B cell (primary cell): Measurements from ENCODE around the gene PIGZ. TPM values are rescaled to one million over a fixed set of nuclear protein-coding genes. Genes with fewer than 3 reads are reported as not detected.

Experiments used
- ATAC-seq: fragments of 200-7000 bp; cut with Tn5 transposase; one replicate; pipeline ENCODE4 v1.10.0; 2021; ENCODE audit warnings: low read depth, mild to moderate bottlenecking, moderate number of reproducible peaks, moderate library complexity
- CTCF ChIA-PET: fragments of 350-600 bp; sonication (Branson Sonifier 250); formaldehyde crosslinking; loops from one replicate; lab custom pipeline; 2021; ENCODE audit warnings: antibody characterized with exemption, inconsistent platforms; lab: Charles Lee
- POLR2A ChIA-PET: fragments of 350-600 bp; sonication (Branson Sonifier 250); formaldehyde crosslinking; loops from one replicate; lab custom pipeline; 2021; ENCODE audit warnings: antibody characterized with exemption; lab: Charles Lee
- DNase-seq: peaks from one replicate; pipeline ENCODE4 v3.0.0; 2013
- H2AFZ ChIP-seq: 2 replicates; pipeline ENCODE4 v1.6.1; 2012; ENCODE audit warnings: mild to moderate bottlenecking, low read depth, low read length; ENCODE audit not compliant: insufficient read depth, poor library complexity, severe bottlenecking
- H3K27ac ChIP-seq, 2 donors: 1 replicate in 1 of 2; 2 replicates in 1 of 2; pipeline ENCODE4 v1.5.1; 2012 to 2013; ENCODE audit warnings: low read length in 2 of 2, mild to moderate bottlenecking in 2 of 2, moderate library complexity in 1 of 2
- H3K27me3 ChIP-seq, 4 experiments: fragments of 200-600 bp in 1 of 4; sonication (generic) in 1 of 4; replicated peaks in 1 of 4; 1 replicate in 2 of 4; 2 replicates in 2 of 4; pipeline versions ENCODE4 v1.6.1 to v1.7.0; 2013 to 2016; ENCODE audit warnings: low read length in 3 of 4, mild to moderate bottlenecking in 2 of 4, mixed read lengths in 1 of 4, moderate library complexity in 1 of 4; ENCODE audit not compliant: insufficient read depth in 4 of 4, control insufficient read depth in 3 of 4; ENCODE audit errors: control extremely low read depth in 1 of 4
- H3K36me3 ChIP-seq, 2 experiments: replicated peaks in 1 of 2; 1 replicate in 1 of 2; 2 replicates in 1 of 2; pipeline versions ENCODE4 v1.6.1 to v1.7.1; 2013; ENCODE audit warnings: low read length in 1 of 2; ENCODE audit not compliant: insufficient read depth in 2 of 2, control insufficient read depth in 1 of 2; ENCODE audit errors: control extremely low read depth in 1 of 2, extremely low read depth in 1 of 2
- H3K4me1 ChIP-seq, 2 donors: fragments of 200-600 bp in 1 of 2; sonication (generic) in 1 of 2; 1 replicate in 1 of 2; 2 replicates in 1 of 2; pipeline versions ENCODE4 v1.5.1 to v1.6.1; 2013 to 2017; ENCODE audit warnings: low read length in 2 of 2; ENCODE audit not compliant: control insufficient read depth in 2 of 2, insufficient read depth in 2 of 2
- H3K4me2 ChIP-seq: replicated peaks from 2 replicates; pipeline ENCODE3; 2012; ENCODE audit warnings: mild to moderate bottlenecking, low read depth, low read length; ENCODE audit not compliant: poor library complexity, severe bottlenecking
- H3K4me3 ChIP-seq, 5 experiments: fragments of 200-600 bp in 1 of 5; sonication (generic) in 1 of 5; 1 replicate in 3 of 5; 2 replicates in 2 of 5; pipeline versions ENCODE4 v1.5.1 to v1.7.0; 2011 to 2016; ENCODE audit warnings: low read length in 4 of 5, mild to moderate bottlenecking in 4 of 5, low read depth in 2 of 5, control low read depth in 1 of 5, moderate library complexity in 1 of 5; ENCODE audit not compliant: insufficient read depth in 1 of 5; ENCODE audit errors: control extremely low read depth in 1 of 5, extremely low read depth in 1 of 5
- H3K79me2 ChIP-seq: fragments of 200-600 bp; sonication (generic); one replicate; pipeline ENCODE4 v1.6.0; 2016; ENCODE audit warnings: low read length; ENCODE audit not compliant: control insufficient read depth, insufficient read depth
- H3K9ac ChIP-seq: fragments of 200-600 bp; sonication (generic); 2 replicates; pipeline ENCODE4 v1.6.1; 2017; ENCODE audit warnings: mild to moderate bottlenecking, low read length, moderate library complexity
- H3K9me3 ChIP-seq, 3 donors: one replicate each; pipeline versions ENCODE4 v1.6.1 to v1.7.1; 2013; ENCODE audit warnings: low read length in 2 of 3; ENCODE audit not compliant: control insufficient read depth in 2 of 3, insufficient read depth in 1 of 3; ENCODE audit errors: control extremely low read depth in 1 of 3
- H4K20me1 ChIP-seq: 2 replicates; pipeline ENCODE4 v1.6.0; 2012; ENCODE audit warnings: mild to moderate bottlenecking, low read length; ENCODE audit not compliant: insufficient read depth, control insufficient read depth, poor library complexity, severe bottlenecking
- H3K27ac Mint-ChIP-seq: one replicate; pipeline ENCODE4 v1.8.0; 2021; ENCODE audit warnings: mixed read lengths
- H3K27me3 Mint-ChIP-seq: one replicate; pipeline ENCODE4 v1.8.0; 2021; ENCODE audit warnings: mixed read lengths
- H3K4me1 Mint-ChIP-seq: one replicate; pipeline ENCODE4 v1.8.0; 2021; ENCODE audit warnings: mixed read lengths
- H3K4me3 Mint-ChIP-seq: one replicate; pipeline ENCODE4 v1.8.0; 2021; ENCODE audit warnings: mixed read lengths
- H3K9me3 Mint-ChIP-seq: one replicate; pipeline ENCODE4 v1.8.0; 2022; ENCODE audit warnings: mixed read lengths; ENCODE audit not compliant: insufficient read depth
- EZH2 ChIP-seq: IDR thresholded peaks from 2 replicates; pipeline ENCODE4 v1.6.1; 2012; ENCODE audit warnings: borderline replicate concordance, low read depth, mild to moderate bottlenecking, moderate library complexity, low read length; ENCODE audit not compliant: insufficient read depth, poor library complexity, severe bottlenecking
- WGBS: methylation state at CpG from one replicate; pipeline ENCODE4 v1.1.5; 2013; ENCODE audit warnings: missing lambda C conversion rate; ENCODE audit not compliant: insufficient coverage; 5-methylcytosine and 5-hydroxymethylcytosine counted together
- intact Hi-C: fragments of 100-400 bp; cut with micrococcal nuclease; formaldehyde crosslinking; loops from one replicate; pipeline ENCODE4 v1.10.0; 2022
- polyA plus RNA-seq: library from polyadenylated mRNA; depleted of rRNA; stranded (reverse); fragments of >200 nt; gene quantifications from 2 replicates; pipeline ENCODE4 v1.2.3, GENCODE V29; 2012
- total RNA-seq, 2 donors: library from RNA; stranded (reverse); fragments of 120-200 nt in 1 of 2; gene quantifications; 1 replicate in 1 of 2; 2 replicates in 1 of 2; pipeline versions ENCODE4 v1.2.3 to v1.2.4, GENCODE V29; 2013 to 2022
- TF ChIP-seq, protein P1 (sequence below): fragments of 200-600 bp; IDR thresholded peaks from one replicate; pipeline ENCODE4 v1.8.0; 2022; ENCODE audit warnings: antibody characterized with exemption, mild to moderate bottlenecking

Gene PIGZ
- total and polyA plus RNA-seq, 2 donors (not counting 1 experiment from before 2014, with no cell fraction given), result 2.2 to 3.9 TPM

DNA sequence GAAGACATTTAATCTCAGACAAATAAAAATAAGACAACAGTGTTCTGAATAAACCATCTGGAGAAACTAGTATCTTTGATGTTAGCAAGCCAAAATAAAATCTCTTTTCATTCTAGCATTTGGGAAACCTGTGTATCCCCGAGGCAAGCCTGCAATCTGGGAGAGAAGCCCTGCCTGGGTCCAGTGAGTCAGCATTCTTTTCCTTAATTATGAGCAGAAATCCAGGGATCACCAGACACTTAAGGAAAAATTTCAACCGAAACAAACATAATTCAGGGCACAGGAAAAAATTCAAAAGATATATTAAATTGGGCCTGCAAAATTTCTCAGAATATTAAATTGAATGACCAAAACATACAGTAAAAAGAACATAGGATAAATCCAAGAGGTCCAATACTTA is 30.5 kb downstream of the PIGZ start:
- no peak for ATAC-seq
- Mint-ChIP-seq H3K9me3 (no peaks in the 10 kb centered on the region), H3K4me3 (no peak overlapping the region), H3K27me3 (no peaks in the 10 kb centered on the region), H3K27ac (no peak overlapping the region), H3K4me1 (peaks cover 37% of the 10 kb centered on the region)
- Histone ChIP-seq H3K27ac (no peak overlapping the region), H3K9ac (no peak overlapping the region), H3K27me3 (no peaks in the 10 kb centered on the region), H3K36me3 (peaks cover 0 to 58% of the 10 kb centered on the region in 2 experiments), H3K9me3 (no peaks in the 10 kb centered on the region), H4K20me1 (peaks cover 10% of the 10 kb centered on the region), H3K4me1 (peaks cover 21 to 28% of the 10 kb centered on the region in 2 donors), H3K4me3 (no peak overlapping the region), H3K79me2 (peaks cover 38% of the 10 kb centered on the region), H2AFZ (no peak overlapping the region), H3K4me2 (no peak overlapping the region)
- no peak for DNase-seq
- 100% methylated on average over 1 of the region's 2 CpGs for WGBS
- intact Hi-C loops, result no loop called here
- ChIA-PET POLR2A (no interaction called here), CTCF (interaction anchor here (2.2 kb wide), 1 partner anchor 100 kb away, joined by 9 read pairs; no protein-coding TSS in a partner anchor)
- no peak for TF ChIP-seq EZH2
- TF ChIP-seq, protein P1, sequence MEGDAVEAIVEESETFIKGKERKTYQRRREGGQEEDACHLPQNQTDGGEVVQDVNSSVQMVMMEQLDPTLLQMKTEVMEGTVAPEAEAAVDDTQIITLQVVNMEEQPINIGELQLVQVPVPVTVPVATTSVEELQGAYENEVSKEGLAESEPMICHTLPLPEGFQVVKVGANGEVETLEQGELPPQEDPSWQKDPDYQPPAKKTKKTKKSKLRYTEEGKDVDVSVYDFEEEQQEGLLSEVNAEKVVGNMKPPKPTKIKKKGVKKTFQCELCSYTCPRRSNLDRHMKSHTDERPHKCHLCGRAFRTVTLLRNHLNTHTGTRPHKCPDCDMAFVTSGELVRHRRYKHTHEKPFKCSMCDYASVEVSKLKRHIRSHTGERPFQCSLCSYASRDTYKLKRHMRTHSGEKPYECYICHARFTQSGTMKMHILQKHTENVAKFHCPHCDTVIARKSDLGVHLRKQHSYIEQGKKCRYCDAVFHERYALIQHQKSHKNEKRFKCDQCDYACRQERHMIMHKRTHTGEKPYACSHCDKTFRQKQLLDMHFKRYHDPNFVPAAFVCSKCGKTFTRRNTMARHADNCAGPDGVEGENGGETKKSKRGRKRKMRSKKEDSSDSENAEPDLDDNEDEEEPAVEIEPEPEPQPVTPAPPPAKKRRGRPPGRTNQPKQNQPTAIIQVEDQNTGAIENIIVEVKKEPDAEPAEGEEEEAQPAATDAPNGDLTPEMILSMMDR, result no peak

DNA sequence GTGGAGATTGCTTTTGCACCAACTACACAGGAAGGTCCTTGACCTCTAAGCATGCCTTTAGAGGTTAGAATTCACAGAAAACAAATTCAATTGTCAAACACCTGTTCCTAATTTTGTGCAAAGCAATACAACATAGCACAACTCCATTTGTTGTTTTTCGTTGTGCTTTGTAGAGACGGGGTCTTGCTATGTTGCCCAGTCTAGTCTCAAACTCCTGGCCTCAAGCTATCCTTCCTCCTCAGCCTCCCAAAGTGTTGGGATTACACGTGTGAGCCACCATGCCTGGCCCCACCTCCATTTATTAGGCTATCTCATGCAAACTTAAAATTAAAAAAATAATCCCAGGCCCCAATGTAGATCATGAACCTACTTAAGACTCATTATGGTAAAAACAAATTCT is 32.3 kb downstream of the PIGZ start:
- Histone ChIP-seq H3K27ac (no peak overlapping the region), H3K79me2 (peaks cover 22% of the 10 kb centered on the region), H3K9me3 (no peaks in the 10 kb centered on the region), H3K4me3 (no peak overlapping the region), H3K4me1 (peaks cover 28 to 34% of the 10 kb centered on the region in 2 donors), H4K20me1 (peaks cover 5% of the 10 kb centered on the region), H3K27me3 (no peaks in the 10 kb centered on the region), H3K9ac (no peak overlapping the region), H2AFZ (no peak overlapping the region), H3K4me2 (no peak overlapping the region), H3K36me3 (peaks cover 0 to 58% of the 10 kb centered on the region in 2 experiments)
- POLR2A ChIA-PET, result no interaction called here
- DNase-seq (no peak), ATAC-seq (no peak)
- H3K27ac Mint-ChIP-seq, result no peak overlapping the region
- CTCF ChIA-PET, result no interaction called here
- TF ChIP-seq, protein P1, result no peak
- no peak for TF ChIP-seq EZH2
- 100% methylated on average over 3 of the region's 3 CpGs for WGBS
- intact Hi-C loops, result no loop called here
- H3K27me3 Mint-ChIP-seq, result no peaks in the 10 kb centered on the region
- H3K4me1 Mint-ChIP-seq, result peaks cover 38% of the 10 kb centered on the region
- H3K4me3 Mint-ChIP-seq, result no peak overlapping the region
- no peaks in the 10 kb centered on the region for H3K9me3 Mint-ChIP-seq
